ENCODE measurements around the gene ACLY.
"Not testable (repeated sequence)": the region's sequence is repeated elsewhere in the genome, so short reads cannot be mapped to it uniquely, and the experiment has no call there.

The ACLY gene

GRCh38 chr17:41909088-41909487 lies 9.7 kb downstream of the ACLY start:
- no peak for DNase-seq

GRCh38 chr17:41907633-41908539 lies 10.9 kb downstream of the ACLY start:
- no peak for DNase-seq

GRCh38 chr17:41907185-41907556 lies 11.6 kb downstream of the ACLY start:
- no peak for DNase-seq

GRCh38 chr17:41906465-41907184 lies 12.1 kb downstream of the ACLY start:
- DNase-seq: no peak

- DNase-seq: no peak
Observed at GRCh38 chr17:41905172-41905571, 13.6 kb downstream of the ACLY start.

GRCh38 chr17:41904242-41904841 lies 14.4 kb downstream of the ACLY start:
- no peak for DNase-seq

- DNase-seq: no peak
Observed at GRCh38 chr17:41901646-41902045, 17.1 kb downstream of the ACLY start.

GRCh38 chr17:41896726-41897125 lies 22.0 kb downstream of the ACLY start:
- no peak for DNase-seq

GRCh38 chr17:41895617-41896016 lies 23.1 kb downstream of the ACLY start:
- DNase-seq: no peak

- no peak for DNase-seq
Observed at GRCh38 chr17:41894791-41895331, 23.9 kb downstream of the ACLY start.

- no peak for DNase-seq
Observed at GRCh38 chr17:41893384-41893783, 25.4 kb downstream of the ACLY start.

- DNase-seq: no peak
Observed at GRCh38 chr17:41892021-41892376, 26.8 kb downstream of the ACLY start.

- no peak for DNase-seq
Observed at GRCh38 chr17:41891135-41892020, 27.4 kb downstream of the ACLY start.

- no peak for DNase-seq
Observed at GRCh38 chr17:41888332-41888965, 30.3 kb downstream of the ACLY start.

- no peak for DNase-seq
Observed at GRCh38 chr17:41885733-41886132, 33.0 kb downstream of the ACLY start.

- DNase-seq: no peak
Observed at GRCh38 chr17:41882756-41883155, 36.0 kb downstream of the ACLY start.

- no peak for DNase-seq
Observed at GRCh38 chr17:41880130-41880529, 38.6 kb downstream of the ACLY start.

- DNase-seq: not testable (repeated sequence)
Observed at GRCh38 chr17:41874293-41874670, 44.5 kb downstream of the ACLY start.

GRCh38 chr17:41873559-41874292 lies 45.0 kb downstream of the ACLY start:
- DNase-seq: no peak

GRCh38 chr17:41871789-41872188 lies 47.0 kb downstream of the ACLY start:
- no peak for DNase-seq

GRCh38 chr17:41870627-41871026 lies 48.1 kb downstream of the ACLY start:
- no peak for DNase-seq

Data from NCI-H748 treated with DMSO at 0.1 percent for 48 hours (cell line).